Measurements from ENCODE around the gene PKIG.

PKIG gene

GRCh38 chr20:44620030-44620429 is 37.7 kb downstream of the PKIG start:
- Histone ChIP-seq H3K4me3 (replicated peaks; ENCODE audit: insufficient read depth, low read length) (no peak overlapping the region), H3K27ac (replicated peaks) (no peak overlapping the region), H3K27me3 (ENCODE audit: insufficient read depth, poor library complexity, severe bottlenecking) (no peaks in the 10 kb centered on the region)
- TF ChIP-seq CTCF (IDR thresholded peaks at IDR 0.05; ENCODE audit: insufficient read depth, low read length), result no peak
- no peak for TF ChIP-seq REST (IDR thresholded peaks at IDR 0.05; ENCODE audit: insufficient replicate concordance, low read depth)
- no peak for TF ChIP-seq SPI1 (IDR thresholded peaks at IDR 0.05; ENCODE audit: borderline replicate concordance, low read depth)
- TF ChIP-seq GABPA (IDR thresholded peaks at IDR 0.05; ENCODE audit: low read depth), result no peak
- no peak for TF ChIP-seq POLR2AphosphoS5 (IDR thresholded peaks at IDR 0.05; ENCODE audit: low read depth)
- DNase-seq (ENCODE audit: low read depth in 1 of 2, low spot score in 1 of 2), result no peak

- Histone ChIP-seq H3K27me3 (ENCODE audit: insufficient read depth, poor library complexity, severe bottlenecking) (no peaks in the 10 kb centered on the region), H3K27ac (replicated peaks) (no peak overlapping the region), H3K4me3 (replicated peaks; ENCODE audit: insufficient read depth, low read length) (no peak overlapping the region)
- DNase-seq (ENCODE audit: low read depth in 1 of 2, low spot score in 1 of 2), result no peak
- TF ChIP-seq POLR2AphosphoS5 (IDR thresholded peaks at IDR 0.05; ENCODE audit: low read depth), result no peak
These were observed 38.9 kb downstream of the PKIG start for GRCh38 chr20:44621325-44621724.

- Histone ChIP-seq H3K27ac (replicated peaks) (no peak overlapping the region), H3K4me3 (replicated peaks; ENCODE audit: insufficient read depth, low read length) (no peak overlapping the region), H3K27me3 (ENCODE audit: insufficient read depth, poor library complexity, severe bottlenecking) (no peaks in the 10 kb centered on the region)
- no peak for DNase-seq (ENCODE audit: low read depth in 1 of 2, low spot score in 1 of 2)
- TF ChIP-seq SPI1 (IDR thresholded peaks at IDR 0.05; ENCODE audit: borderline replicate concordance, low read depth) (no peak), CTCF (IDR thresholded peaks at IDR 0.05; ENCODE audit: insufficient read depth, low read length) (no peak), REST (IDR thresholded peaks at IDR 0.05; ENCODE audit: insufficient replicate concordance, low read depth) (no peak), POLR2AphosphoS5 (IDR thresholded peaks at IDR 0.05; ENCODE audit: low read depth) (no peak), GABPA (IDR thresholded peaks at IDR 0.05; ENCODE audit: low read depth) (no peak)
These were observed 39.6 kb downstream of the PKIG start for GRCh38 chr20:44621939-44622338.

GRCh38 chr20:44622501-44623270 is 40.3 kb downstream of the PKIG start:
- no peak for TF ChIP-seq GABPA (IDR thresholded peaks at IDR 0.05; ENCODE audit: low read depth)
- no peak for TF ChIP-seq CTCF (IDR thresholded peaks at IDR 0.05; ENCODE audit: insufficient read depth, low read length)
- no peak for TF ChIP-seq POLR2AphosphoS5 (IDR thresholded peaks at IDR 0.05; ENCODE audit: low read depth)
- TF ChIP-seq REST (IDR thresholded peaks at IDR 0.05; ENCODE audit: insufficient replicate concordance, low read depth), result no peak
- no peak for TF ChIP-seq SPI1 (IDR thresholded peaks at IDR 0.05; ENCODE audit: borderline replicate concordance, low read depth)
- Histone ChIP-seq H3K4me3 (replicated peaks; ENCODE audit: insufficient read depth, low read length) (no peak overlapping the region), H3K27ac (replicated peaks) (no peak overlapping the region), H3K27me3 (ENCODE audit: insufficient read depth, poor library complexity, severe bottlenecking) (no peaks in the 10 kb centered on the region)
- DNase-seq (ENCODE audit: low read depth in 1 of 2, low spot score in 1 of 2), result no peak

Measured in HL-60 (cell line).